ENCODE measurements around the gene WDR43.

DNA sequence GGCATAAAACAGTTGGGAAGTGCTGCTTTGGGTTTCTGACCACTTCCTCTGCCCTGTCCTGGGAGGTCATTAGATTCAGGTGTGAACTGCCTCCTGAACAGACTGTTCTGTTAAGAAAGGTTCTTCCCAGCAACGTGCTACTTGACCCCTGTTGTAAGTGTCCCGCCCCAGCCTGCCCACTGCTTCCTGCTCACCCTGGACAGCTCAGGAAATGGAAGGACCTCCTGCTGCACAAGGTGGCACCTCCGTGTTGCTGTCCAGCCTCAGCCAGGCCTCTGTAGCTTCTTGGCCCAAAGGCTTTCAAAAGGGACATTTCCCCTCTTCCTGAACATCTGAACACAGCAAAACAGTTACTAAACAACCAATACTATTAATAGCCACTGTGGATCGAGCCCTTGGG, 92.0 kb downstream of the WDR43 start:
- TF ChIP-seq, protein P1, sequence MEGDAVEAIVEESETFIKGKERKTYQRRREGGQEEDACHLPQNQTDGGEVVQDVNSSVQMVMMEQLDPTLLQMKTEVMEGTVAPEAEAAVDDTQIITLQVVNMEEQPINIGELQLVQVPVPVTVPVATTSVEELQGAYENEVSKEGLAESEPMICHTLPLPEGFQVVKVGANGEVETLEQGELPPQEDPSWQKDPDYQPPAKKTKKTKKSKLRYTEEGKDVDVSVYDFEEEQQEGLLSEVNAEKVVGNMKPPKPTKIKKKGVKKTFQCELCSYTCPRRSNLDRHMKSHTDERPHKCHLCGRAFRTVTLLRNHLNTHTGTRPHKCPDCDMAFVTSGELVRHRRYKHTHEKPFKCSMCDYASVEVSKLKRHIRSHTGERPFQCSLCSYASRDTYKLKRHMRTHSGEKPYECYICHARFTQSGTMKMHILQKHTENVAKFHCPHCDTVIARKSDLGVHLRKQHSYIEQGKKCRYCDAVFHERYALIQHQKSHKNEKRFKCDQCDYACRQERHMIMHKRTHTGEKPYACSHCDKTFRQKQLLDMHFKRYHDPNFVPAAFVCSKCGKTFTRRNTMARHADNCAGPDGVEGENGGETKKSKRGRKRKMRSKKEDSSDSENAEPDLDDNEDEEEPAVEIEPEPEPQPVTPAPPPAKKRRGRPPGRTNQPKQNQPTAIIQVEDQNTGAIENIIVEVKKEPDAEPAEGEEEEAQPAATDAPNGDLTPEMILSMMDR (IDR thresholded peaks at IDR 0.05), result no peak
- no peak for TF ChIP-seq ZNF416 (CRISPR knock-in tag; IDR thresholded peaks at IDR 0.05)
- no peak for TF ChIP-seq MYBL2 (CRISPR knock-in tag; IDR thresholded peaks at IDR 0.05)
- no peak for TF ChIP-seq SMAD3 (CRISPR knock-in tag; IDR thresholded peaks at IDR 0.05; ENCODE audit: borderline replicate concordance)
- TF ChIP-seq, protein P2, sequence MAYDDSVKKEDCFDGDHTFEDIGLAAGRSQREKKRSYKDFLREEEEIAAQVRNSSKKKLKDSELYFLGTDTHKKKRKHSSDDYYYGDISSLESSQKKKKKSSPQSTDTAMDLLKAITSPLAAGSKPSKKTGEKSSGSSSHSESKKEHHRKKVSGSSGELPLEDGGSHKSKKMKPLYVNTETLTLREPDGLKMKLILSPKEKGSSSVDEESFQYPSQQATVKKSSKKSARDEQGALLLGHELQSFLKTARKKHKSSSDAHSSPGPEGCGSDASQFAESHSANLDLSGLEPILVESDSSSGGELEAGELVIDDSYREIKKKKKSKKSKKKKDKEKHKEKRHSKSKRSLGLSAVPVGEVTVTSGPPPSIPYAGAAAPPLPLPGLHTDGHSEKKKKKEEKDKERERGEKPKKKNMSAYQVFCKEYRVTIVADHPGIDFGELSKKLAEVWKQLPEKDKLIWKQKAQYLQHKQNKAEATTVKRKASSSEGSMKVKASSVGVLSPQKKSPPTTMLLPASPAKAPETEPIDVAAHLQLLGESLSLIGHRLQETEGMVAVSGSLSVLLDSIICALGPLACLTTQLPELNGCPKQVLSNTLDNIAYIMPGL (CRISPR knock-in tag; IDR thresholded peaks at IDR 0.05), result no peak
- TF ChIP-seq, protein P3, sequence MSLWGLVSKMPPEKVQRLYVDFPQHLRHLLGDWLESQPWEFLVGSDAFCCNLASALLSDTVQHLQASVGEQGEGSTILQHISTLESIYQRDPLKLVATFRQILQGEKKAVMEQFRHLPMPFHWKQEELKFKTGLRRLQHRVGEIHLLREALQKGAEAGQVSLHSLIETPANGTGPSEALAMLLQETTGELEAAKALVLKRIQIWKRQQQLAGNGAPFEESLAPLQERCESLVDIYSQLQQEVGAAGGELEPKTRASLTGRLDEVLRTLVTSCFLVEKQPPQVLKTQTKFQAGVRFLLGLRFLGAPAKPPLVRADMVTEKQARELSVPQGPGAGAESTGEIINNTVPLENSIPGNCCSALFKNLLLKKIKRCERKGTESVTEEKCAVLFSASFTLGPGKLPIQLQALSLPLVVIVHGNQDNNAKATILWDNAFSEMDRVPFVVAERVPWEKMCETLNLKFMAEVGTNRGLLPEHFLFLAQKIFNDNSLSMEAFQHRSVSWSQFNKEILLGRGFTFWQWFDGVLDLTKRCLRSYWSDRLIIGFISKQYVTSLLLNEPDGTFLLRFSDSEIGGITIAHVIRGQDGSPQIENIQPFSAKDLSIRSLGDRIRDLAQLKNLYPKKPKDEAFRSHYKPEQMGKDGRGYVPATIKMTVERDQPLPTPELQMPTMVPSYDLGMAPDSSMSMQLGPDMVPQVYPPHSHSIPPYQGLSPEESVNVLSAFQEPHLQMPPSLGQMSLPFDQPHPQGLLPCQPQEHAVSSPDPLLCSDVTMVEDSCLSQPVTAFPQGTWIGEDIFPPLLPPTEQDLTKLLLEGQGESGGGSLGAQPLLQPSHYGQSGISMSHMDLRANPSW (CRISPR knock-in tag; conservative IDR thresholded peaks at IDR 0.05; ENCODE audit: low read depth), result no peak
- TF ChIP-seq, protein P4, sequence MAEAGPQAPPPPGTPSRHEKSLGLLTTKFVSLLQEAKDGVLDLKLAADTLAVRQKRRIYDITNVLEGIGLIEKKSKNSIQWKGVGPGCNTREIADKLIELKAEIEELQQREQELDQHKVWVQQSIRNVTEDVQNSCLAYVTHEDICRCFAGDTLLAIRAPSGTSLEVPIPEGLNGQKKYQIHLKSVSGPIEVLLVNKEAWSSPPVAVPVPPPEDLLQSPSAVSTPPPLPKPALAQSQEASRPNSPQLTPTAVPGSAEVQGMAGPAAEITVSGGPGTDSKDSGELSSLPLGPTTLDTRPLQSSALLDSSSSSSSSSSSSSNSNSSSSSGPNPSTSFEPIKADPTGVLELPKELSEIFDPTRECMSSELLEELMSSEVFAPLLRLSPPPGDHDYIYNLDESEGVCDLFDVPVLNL (CRISPR knock-in tag; IDR thresholded peaks at IDR 0.05; ENCODE audit: borderline replicate concordance, low read depth), result no peak
- TF ChIP-seq TEAD4 (CRISPR knock-in tag; IDR thresholded peaks at IDR 0.05), result no peak
- no peak for TF ChIP-seq TP53 (CRISPR knock-in tag; IDR thresholded peaks at IDR 0.05)
- no peak for TF ChIP-seq NFYB (CRISPR knock-in tag; conservative IDR thresholded peaks at IDR 0.05; ENCODE audit: low read depth)
- TF ChIP-seq, protein P5, sequence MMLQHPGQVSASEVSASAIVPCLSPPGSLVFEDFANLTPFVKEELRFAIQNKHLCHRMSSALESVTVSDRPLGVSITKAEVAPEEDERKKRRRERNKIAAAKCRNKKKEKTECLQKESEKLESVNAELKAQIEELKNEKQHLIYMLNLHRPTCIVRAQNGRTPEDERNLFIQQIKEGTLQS (CRISPR knock-in tag; conservative IDR thresholded peaks at IDR 0.05), result no peak
- TF ChIP-seq SP1 (CRISPR knock-in tag; conservative IDR thresholded peaks at IDR 0.05), result no peak
- TF ChIP-seq CREB1 (CRISPR knock-in tag; IDR thresholded peaks at IDR 0.05), result no peak

Measured in WTC11 (cell line).